Thoracic aorta (tissue), 2 donors: ENCODE results near the gene CDK2AP2. TPM values are rescaled to one million over a fixed set of nuclear protein-coding genes. Genes with fewer than 3 reads are reported as not detected.
"Not testable (repeated sequence)": the region's sequence is repeated elsewhere in the genome, so short reads cannot be mapped to it uniquely, and the experiment has no call there.

ENCODE experiments used
- ATAC-seq: fragments of 150-250 bp; one replicate; pipeline ENCODE4 v1.8.0; 2017; ENCODE audit warnings: low read depth; ENCODE audit not compliant: insufficient number of reproducible peaks, low FRiP score
- DNase-seq: peaks from one replicate; pipeline ENCODE4 v3.0.0-alpha.2; 2020; ENCODE audit warnings: low spot score
- H3K27ac ChIP-seq, 2 donors: fragments of 200-600 bp; sonication (generic); 1 replicate in 1 of 2; 2 replicates in 1 of 2; pipeline ENCODE4 v1.5.1; 2016; ENCODE audit warnings: mild to moderate bottlenecking in 2 of 2, moderate library complexity in 2 of 2
- H3K27me3 ChIP-seq: fragments of 200-600 bp; sonication (generic); replicated peaks from 2 replicates; pipeline ENCODE4 v1.6.0; 2016; ENCODE audit warnings: mild to moderate bottlenecking; ENCODE audit not compliant: insufficient read depth
- H3K36me3 ChIP-seq: fragments of 200-600 bp; sonication (generic); one replicate; pipeline ENCODE4 v1.5.1; 2016
- H3K4me1 ChIP-seq, 2 donors: fragments of 200-600 bp; sonication (generic); 1 replicate in 1 of 2; 2 replicates in 1 of 2; pipeline versions ENCODE4 v1.5.1 to v1.6.0; 2016; ENCODE audit warnings: low read depth in 2 of 2, mild to moderate bottlenecking in 1 of 2; ENCODE audit not compliant: control insufficient read depth in 1 of 2
- H3K4me3 ChIP-seq: fragments of 200-600 bp; sonication (generic); 2 replicates; pipeline ENCODE4 v1.5.1; 2016; ENCODE audit warnings: mild to moderate bottlenecking
- H3K9me3 ChIP-seq: fragments of 200-600 bp; sonication (generic); 2 replicates; pipeline ENCODE4 v1.5.1; 2016
- total RNA-seq, 2 donors: library from RNA; depleted of rRNA; stranded (reverse); fragments of >200 nt; gene quantifications; one replicate each; pipeline versions ENCODE4 v1.1.0 to v1.2.3, GENCODE V29; 2016
- TF ChIP-seq, protein P1 (sequence below): fragments of 200-600 bp; sonication (generic); IDR thresholded peaks from one replicate; pipeline ENCODE4 v1.5.1; 2019; ENCODE audit warnings: antibody characterized with exemption

Gene CDK2AP2
- total RNA-seq, 2 donors from 2014 or later, result 53.3 to 73.4 TPM

DNA sequence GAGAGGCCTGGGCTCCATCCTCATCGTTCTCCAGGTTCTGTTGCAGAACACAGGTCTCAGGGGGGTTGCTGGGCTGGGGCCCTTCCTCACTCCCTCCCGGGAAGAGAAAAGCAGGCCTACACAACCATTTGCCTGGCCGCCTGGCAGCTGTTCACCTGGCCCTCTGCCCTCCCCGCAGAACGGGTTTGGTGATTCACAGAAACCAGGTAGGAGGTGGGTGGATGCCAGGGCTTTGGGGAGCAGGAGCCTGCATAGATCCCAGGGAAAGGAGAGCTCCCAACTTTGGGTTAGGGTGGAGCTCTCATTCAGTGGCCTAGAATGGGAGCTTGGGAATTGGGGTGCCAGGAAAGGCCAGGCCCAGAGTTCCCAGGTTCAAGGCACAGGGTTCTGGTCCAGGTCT, 39.9 kb downstream of the CDK2AP2 start:
- Histone ChIP-seq H3K9me3 (no peaks in the 10 kb centered on the region), H3K4me1 (peaks cover 10 to 44% of the 10 kb centered on the region in 2 donors), H3K4me3 (peak overlapping the region; percentile 93), H3K27ac (peak overlapping the region; percentile 65 to 89), H3K27me3 (no peaks in the 10 kb centered on the region), H3K36me3 (no peaks in the 10 kb centered on the region)
- ATAC-seq (no peak), DNase-seq (no peak)
- TF ChIP-seq, protein P1, sequence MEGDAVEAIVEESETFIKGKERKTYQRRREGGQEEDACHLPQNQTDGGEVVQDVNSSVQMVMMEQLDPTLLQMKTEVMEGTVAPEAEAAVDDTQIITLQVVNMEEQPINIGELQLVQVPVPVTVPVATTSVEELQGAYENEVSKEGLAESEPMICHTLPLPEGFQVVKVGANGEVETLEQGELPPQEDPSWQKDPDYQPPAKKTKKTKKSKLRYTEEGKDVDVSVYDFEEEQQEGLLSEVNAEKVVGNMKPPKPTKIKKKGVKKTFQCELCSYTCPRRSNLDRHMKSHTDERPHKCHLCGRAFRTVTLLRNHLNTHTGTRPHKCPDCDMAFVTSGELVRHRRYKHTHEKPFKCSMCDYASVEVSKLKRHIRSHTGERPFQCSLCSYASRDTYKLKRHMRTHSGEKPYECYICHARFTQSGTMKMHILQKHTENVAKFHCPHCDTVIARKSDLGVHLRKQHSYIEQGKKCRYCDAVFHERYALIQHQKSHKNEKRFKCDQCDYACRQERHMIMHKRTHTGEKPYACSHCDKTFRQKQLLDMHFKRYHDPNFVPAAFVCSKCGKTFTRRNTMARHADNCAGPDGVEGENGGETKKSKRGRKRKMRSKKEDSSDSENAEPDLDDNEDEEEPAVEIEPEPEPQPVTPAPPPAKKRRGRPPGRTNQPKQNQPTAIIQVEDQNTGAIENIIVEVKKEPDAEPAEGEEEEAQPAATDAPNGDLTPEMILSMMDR, result no peak

DNA sequence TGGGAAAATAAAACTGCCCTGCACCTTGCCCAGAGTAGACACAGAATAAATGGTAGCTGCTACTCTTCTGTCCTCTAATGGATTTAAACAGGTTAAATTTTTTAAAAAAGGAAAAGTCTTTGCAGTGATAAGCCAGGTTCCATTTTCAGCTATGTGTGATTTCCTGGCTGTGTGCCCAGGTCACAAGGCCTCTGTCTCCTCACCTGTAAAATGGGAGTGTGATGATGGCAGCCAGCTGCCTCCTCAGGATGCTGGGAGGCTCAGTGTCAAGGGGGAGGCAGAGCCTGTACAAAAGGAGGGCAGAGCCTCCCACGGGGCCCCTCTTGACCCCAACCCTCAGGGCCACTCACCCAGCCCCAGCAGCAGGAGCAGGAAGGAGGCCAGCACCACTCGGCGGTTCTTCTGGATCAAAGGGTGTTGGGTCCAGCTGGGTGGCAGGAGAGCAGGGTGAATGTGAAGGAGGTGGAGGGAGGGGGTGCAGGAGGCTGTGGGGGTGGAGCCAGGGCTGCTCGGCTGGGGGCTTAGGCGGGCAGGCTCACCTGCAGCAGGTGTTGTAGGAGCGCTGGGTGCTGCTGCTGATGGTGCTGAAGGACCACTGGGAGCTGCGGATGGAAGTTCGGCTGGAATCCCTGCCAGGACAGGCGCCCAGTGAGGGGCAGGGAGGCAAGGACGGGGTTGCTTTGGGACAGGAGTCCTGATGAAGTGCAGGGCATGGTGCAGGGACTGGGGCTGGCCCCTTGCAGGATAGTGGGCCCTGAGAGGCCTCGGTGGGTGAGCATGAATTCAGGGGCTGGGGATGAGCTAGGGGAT, 40.8 kb downstream of the CDK2AP2 start:
- H3K4me1 ChIP-seq, result peaks cover 10 to 44% of the 10 kb centered on the region in 2 donors

DNA sequence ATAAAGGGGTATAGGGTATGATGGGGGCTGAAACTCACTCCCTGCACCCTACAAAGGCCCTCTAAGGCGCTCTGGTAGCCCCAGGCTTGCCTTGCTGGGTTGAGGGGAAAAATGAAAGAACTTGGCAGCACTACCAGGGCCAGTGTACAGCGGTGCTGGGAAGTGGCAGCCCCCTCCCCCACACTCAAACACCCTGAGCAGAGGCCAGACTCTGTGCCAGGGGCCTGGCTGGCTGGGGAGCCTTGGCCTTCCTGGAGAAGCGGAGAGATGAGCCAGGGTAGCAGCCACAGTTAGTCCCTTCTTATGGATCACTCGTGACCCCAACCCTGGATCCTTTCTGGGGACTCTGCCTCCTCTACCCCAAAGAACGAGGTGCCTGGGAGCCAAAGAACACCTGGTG, 41.6 kb downstream of the CDK2AP2 start:
- TF ChIP-seq, protein P1, result no peak
- H3K27ac ChIP-seq, result no peak overlapping the region
- H3K36me3 ChIP-seq, result no peaks in the 10 kb centered on the region
- H3K9me3 ChIP-seq, result no peaks in the 10 kb centered on the region
- no peak overlapping the region for H3K4me3 ChIP-seq
- DNase-seq (no peak), ATAC-seq (no peak)
- no peaks in the 10 kb centered on the region for H3K27me3 ChIP-seq
- peaks cover 10 to 44% of the 10 kb centered on the region in 2 donors for H3K4me1 ChIP-seq

More for the DNA sequence above, 40.8 kb downstream of the CDK2AP2 start:
- DNase-seq (no peak), ATAC-seq (no peak)
- TF ChIP-seq, protein P1, result no peak
- Histone ChIP-seq H3K27me3 (no peaks in the 10 kb centered on the region), H3K36me3 (no peaks in the 10 kb centered on the region), H3K4me3 (no peak overlapping the region), H3K9me3 (no peaks in the 10 kb centered on the region), H3K27ac (peak overlapping the region in 1 of 2 donors; percentile 89)

DNA sequence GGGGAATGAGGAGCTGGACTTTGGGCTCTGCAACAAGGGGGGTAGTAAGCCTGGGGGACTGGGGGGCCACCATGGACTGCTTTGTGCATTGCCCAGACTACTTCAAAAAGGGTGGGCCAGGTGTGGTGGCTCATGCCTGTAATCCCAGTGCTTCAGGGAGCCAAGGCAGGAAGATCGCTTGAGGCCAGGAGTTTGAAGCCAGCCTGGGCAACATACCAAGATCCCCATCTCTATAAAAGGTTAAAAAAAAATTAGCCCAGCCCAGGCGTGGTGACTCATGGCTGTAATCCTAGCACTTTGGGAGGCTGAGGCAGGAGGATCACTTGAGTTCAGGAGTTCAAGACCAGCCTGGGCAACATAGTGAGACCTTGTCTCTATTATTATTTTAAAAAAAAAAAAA, 42.4 kb downstream of the CDK2AP2 start:
- not testable (repeated sequence) for H3K27me3 ChIP-seq, H3K9me3 ChIP-seq, H3K4me3 ChIP-seq, H3K36me3 ChIP-seq, ATAC-seq, DNase-seq
- peak overlapping the region; percentile 81 to 82 for H3K27ac ChIP-seq
- peaks cover 10 to 44% of the 10 kb centered on the region in 2 donors for H3K4me1 ChIP-seq

DNA sequence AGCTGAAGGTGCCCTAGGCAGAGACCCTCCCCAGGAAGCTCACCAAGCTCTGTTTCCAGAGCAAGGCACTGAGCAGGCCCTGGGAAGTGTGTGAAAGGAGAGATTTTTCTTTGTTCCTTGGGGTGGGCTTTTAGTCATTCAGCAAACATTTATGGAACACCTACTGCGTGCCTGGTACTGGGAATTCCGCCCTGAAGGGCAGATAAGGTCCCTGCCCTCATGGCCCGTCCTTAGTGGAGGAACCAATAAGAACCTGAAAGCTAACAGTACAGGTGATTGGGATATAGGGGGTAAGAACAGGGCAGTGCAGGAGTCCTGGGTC, 42.8 kb downstream of the CDK2AP2 start:
- Histone ChIP-seq H3K4me3 (peak overlapping the region; percentile 73), H3K4me1 (peaks cover 10 to 44% of the 10 kb centered on the region in 2 donors), H3K27ac (peak overlapping the region; percentile 81 to 82), H3K36me3 (no peaks in the 10 kb centered on the region), H3K27me3 (no peaks in the 10 kb centered on the region), H3K9me3 (no peaks in the 10 kb centered on the region)
- TF ChIP-seq, protein P1, result no peak
- ATAC-seq, result no peak
- DNase-seq, result no peak
